Uterus (tissue), 4 donors: ENCODE results near the gene DOCK4. TPM values are rescaled to one million over a fixed set of nuclear protein-coding genes. Genes with fewer than 3 reads are reported as not detected.
A peak's percentile ranks its signal among the peaks of the same experiment; 100 is the strongest.

Source experiments
- DNase-seq, 2 donors: peaks; one replicate each; pipeline ENCODE4 v3.0.0-alpha.2; 2019 to 2020
- H3K27ac ChIP-seq, 2 donors: fragments of 200-600 bp; sonication (generic); 1 replicate in 1 of 2; 2 replicates in 1 of 2; pipeline ENCODE4 v1.5.1; 2016 to 2018
- H3K27me3 ChIP-seq, 2 donors: fragments of 200-600 bp; sonication (generic); one replicate each; pipeline ENCODE4 v1.5.1; 2018 to 2019; ENCODE audit warnings: control low read depth in 1 of 2
- H3K36me3 ChIP-seq, 2 donors: fragments of 200-600 bp; sonication (generic); one replicate each; pipeline ENCODE4 v1.5.1; 2019; ENCODE audit warnings: control low read depth in 1 of 2
- H3K4me1 ChIP-seq, 2 donors: fragments of 200-600 bp; sonication (generic); one replicate each; pipeline ENCODE4 v1.5.1; 2018 to 2019; ENCODE audit warnings: control low read depth in 1 of 2
- H3K4me3 ChIP-seq, 2 donors: fragments of 200-600 bp; sonication (generic); 1 replicate in 1 of 2; 2 replicates in 1 of 2; pipeline ENCODE4 v1.5.1; 2018 to 2019; ENCODE audit warnings: mild to moderate bottlenecking in 1 of 2
- H3K9me3 ChIP-seq, 2 donors: fragments of 200-600 bp; sonication (generic); one replicate each; pipeline ENCODE4 v1.5.1; 2019; ENCODE audit warnings: control low read depth in 1 of 2
- CTCF ChIP-seq, 4 experiments: fragments of 200-600 bp in 2 of 4; fragments of 450-650 bp in 2 of 4; sonication (generic) in 2 of 4; IDR thresholded peaks; one replicate each; pipeline ENCODE4 v1.5.1; 2016 to 2019; ENCODE audit warnings: antibody characterized with exemption in 4 of 4, mild to moderate bottlenecking in 2 of 4, moderate library complexity in 1 of 4
- POLR2A ChIP-seq, 2 donors: fragments of 450-650 bp; IDR thresholded peaks; one replicate each; pipeline ENCODE4 v1.6.1; 2016; ENCODE audit warnings: antibody characterized with exemption in 2 of 2, mild to moderate bottlenecking in 1 of 2, moderate library complexity in 1 of 2
- intact Hi-C: fragments of 100-400 bp; cut with DNase I; formaldehyde crosslinking; loops from one replicate; pipeline ENCODE4 v1.15.1; 2023; ENCODE audit warnings: low total_unique reads
- total RNA-seq, 4 donors: library from RNA; depleted of rRNA in 3 of 4; stranded (reverse); fragments of >200 nt in 3 of 4; gene quantifications; one replicate each; pipeline versions ENCODE4 v1.1.0 to v1.2.4, GENCODE V29; 2014 to 2023
- donor health status: DM: yes; HTN: yes; CAD: no.

DOCK4 gene
- total RNA-seq, 4 donors from 2014 or later, result 48.8 to 217 (median 72.3) TPM

GRCh38 chr7:111744501-111745155, 461.6 kb downstream of the DOCK4 start:
- DNase-seq, result no peak
- intact Hi-C loops, result no loop called here
- no peaks in the 10 kb centered on the region for H3K9me3 ChIP-seq
- no peaks in the 10 kb centered on the region for H3K4me1 ChIP-seq
- no peaks in the 10 kb centered on the region for H3K27me3 ChIP-seq
- no peak overlapping the region for H3K27ac ChIP-seq
- H3K36me3 ChIP-seq, result no peaks in the 10 kb centered on the region
- TF ChIP-seq CTCF (IDR thresholded peaks at IDR 0.05) (no peak), POLR2A (IDR thresholded peaks at IDR 0.05) (no peak)
- H3K4me3 ChIP-seq, result no peak overlapping the region

GRCh38 chr7:111743244-111743847, 462.9 kb downstream of the DOCK4 start:
- no peaks in the 10 kb centered on the region for H3K9me3 ChIP-seq
- no peak overlapping the region for H3K4me3 ChIP-seq
- intact Hi-C loops, result no loop called here
- H3K27ac ChIP-seq, result no peak overlapping the region
- H3K4me1 ChIP-seq, result no peaks in the 10 kb centered on the region
- TF ChIP-seq POLR2A (IDR thresholded peaks at IDR 0.05), result no peak
- TF ChIP-seq CTCF (IDR thresholded peaks at IDR 0.05), result no peak
- no peak for DNase-seq
- no peaks in the 10 kb centered on the region for H3K36me3 ChIP-seq
- no peaks in the 10 kb centered on the region for H3K27me3 ChIP-seq

GRCh38 chr7:111741811-111742240, 464.4 kb downstream of the DOCK4 start:
- peak; percentile 40 to 53 for DNase-seq
- no peak overlapping the region for H3K27ac ChIP-seq
- H3K27me3 ChIP-seq, result no peaks in the 10 kb centered on the region
- H3K4me1 ChIP-seq, result no peaks in the 10 kb centered on the region
- no peak overlapping the region for H3K4me3 ChIP-seq
- TF ChIP-seq POLR2A (IDR thresholded peaks at IDR 0.05), result no peak
- TF ChIP-seq CTCF (IDR thresholded peaks at IDR 0.05), result peak; percentile 66 to 74 (median 72)
- intact Hi-C loops, result no loop called here
- no peaks in the 10 kb centered on the region for H3K36me3 ChIP-seq
- no peaks in the 10 kb centered on the region for H3K9me3 ChIP-seq

- Histone ChIP-seq H3K27me3 (no peaks in the 10 kb centered on the region), H3K9me3 (no peaks in the 10 kb centered on the region), H3K27ac (no peak overlapping the region), H3K4me1 (no peaks in the 10 kb centered on the region), H3K4me3 (no peak overlapping the region), H3K36me3 (no peaks in the 10 kb centered on the region)
- intact Hi-C loops, result no loop called here
- DNase-seq, result no peak
- TF ChIP-seq POLR2A (IDR thresholded peaks at IDR 0.05), result no peak
- TF ChIP-seq CTCF (IDR thresholded peaks at IDR 0.05), result no peak
Measured at GRCh38 chr7:111740942-111741341, 465.3 kb downstream of the DOCK4 start.

- Histone ChIP-seq H3K36me3 (no peaks in the 10 kb centered on the region), H3K4me1 (no peaks in the 10 kb centered on the region), H3K4me3 (no peak overlapping the region), H3K27me3 (no peaks in the 10 kb centered on the region), H3K27ac (no peak overlapping the region), H3K9me3 (no peaks in the 10 kb centered on the region)
- DNase-seq, result no peak
- TF ChIP-seq CTCF (IDR thresholded peaks at IDR 0.05), result no peak
- TF ChIP-seq POLR2A (IDR thresholded peaks at IDR 0.05), result no peak
- intact Hi-C loops, result no loop called here
Measured at GRCh38 chr7:111736552-111736874, 469.7 kb downstream of the DOCK4 start.
